ENCODE measurements around the gene SEC11A. TPM values are rescaled to one million over a fixed set of nuclear protein-coding genes. Genes with fewer than 3 reads are reported as not detected.
"Not testable (repeated sequence)": the region's sequence is repeated elsewhere in the genome, so short reads cannot be mapped to it uniquely, and the experiment has no call there.

Gene SEC11A
- 82.5 TPM for total RNA-seq
- long read RNA-seq, transcript SEC11A-209 (7 exons, 1,089 nt): minor isoform, 12 of 42 reads
- long read RNA-seq, transcript SEC11A-201 (6 exons, 1,656 nt): major isoform, 22 of 42 reads
- long read RNA-seq, partial matches to known transcripts: 1 of 42 reads
- long read RNA-seq, other reads (novel, unspliced or antisense): 4 of 42 reads

GRCh38 chr15:84716036-84716732 lies at the start of gene SEC11A:
Gene SEC11A, minus strand, starts transcription at chr15:84716139. Its CDS starts 64 bp downstream, at chr15:84716075.
- intact Hi-C loops (cut with DNase I): no loop called here
- ATAC-seq (ENCODE audit: poor library complexity): peak; percentile 99

DNA sequence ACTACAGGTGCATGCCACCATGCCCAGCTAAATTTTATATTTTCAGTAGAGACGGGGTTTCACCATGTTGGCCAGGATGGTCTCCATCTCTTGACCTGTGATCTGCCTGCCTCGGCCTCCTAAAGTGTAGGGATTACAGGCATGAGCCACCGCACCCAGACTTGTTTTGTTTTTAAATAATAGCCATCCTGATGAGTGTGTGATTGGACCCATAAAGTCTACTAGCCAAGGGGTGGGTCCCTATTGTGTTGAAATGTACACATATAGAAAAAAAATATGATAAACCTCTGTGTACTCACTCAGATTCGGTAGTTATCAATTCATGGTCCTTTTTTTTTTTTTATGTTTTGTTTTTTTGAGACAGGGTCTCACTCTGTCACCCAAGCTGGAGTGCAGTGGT lies 49.7 kb upstream of the SEC11A start:
- ATAC-seq (ENCODE audit: poor library complexity) (no peak), DNase-seq (no peak)
- intact Hi-C loops (cut with DNase I): no loop called here

More at GRCh38 chr15:84716036-84716732, at the start of gene SEC11A:
- DNase-seq: peak; percentile 97

GRCh38 chr15:84764989-84765388 lies 49.0 kb upstream of the SEC11A start:
- no peak for ATAC-seq (ENCODE audit: poor library complexity)
- intact Hi-C loops (cut with DNase I): no loop called here
- DNase-seq: no peak

- intact Hi-C loops (cut with DNase I): no loop called here
- no peak for ATAC-seq (ENCODE audit: poor library complexity)
- DNase-seq: no peak
These were observed 48.6 kb upstream of the SEC11A start for GRCh38 chr15:84764585-84764984.

- intact Hi-C loops (cut with DNase I): no loop called here
- ATAC-seq (ENCODE audit: poor library complexity) (no peak), DNase-seq (no peak)
These were observed 47.1 kb upstream of the SEC11A start for GRCh38 chr15:84762840-84763572.

GRCh38 chr15:84761607-84762131 lies 45.7 kb upstream of the SEC11A start:
- ATAC-seq (ENCODE audit: poor library complexity): no peak
- DNase-seq: no peak
- intact Hi-C loops (cut with DNase I): no loop called here

GRCh38 chr15:84760219-84760618 lies 44.3 kb upstream of the SEC11A start:
- intact Hi-C loops (cut with DNase I): no loop called here
- ATAC-seq (ENCODE audit: poor library complexity) (no peak), DNase-seq (no peak)

- intact Hi-C loops (cut with DNase I): no loop called here
- ATAC-seq (ENCODE audit: poor library complexity) (no peak), DNase-seq (no peak)
These were observed 43.1 kb upstream of the SEC11A start for GRCh38 chr15:84759018-84759417.

DNA sequence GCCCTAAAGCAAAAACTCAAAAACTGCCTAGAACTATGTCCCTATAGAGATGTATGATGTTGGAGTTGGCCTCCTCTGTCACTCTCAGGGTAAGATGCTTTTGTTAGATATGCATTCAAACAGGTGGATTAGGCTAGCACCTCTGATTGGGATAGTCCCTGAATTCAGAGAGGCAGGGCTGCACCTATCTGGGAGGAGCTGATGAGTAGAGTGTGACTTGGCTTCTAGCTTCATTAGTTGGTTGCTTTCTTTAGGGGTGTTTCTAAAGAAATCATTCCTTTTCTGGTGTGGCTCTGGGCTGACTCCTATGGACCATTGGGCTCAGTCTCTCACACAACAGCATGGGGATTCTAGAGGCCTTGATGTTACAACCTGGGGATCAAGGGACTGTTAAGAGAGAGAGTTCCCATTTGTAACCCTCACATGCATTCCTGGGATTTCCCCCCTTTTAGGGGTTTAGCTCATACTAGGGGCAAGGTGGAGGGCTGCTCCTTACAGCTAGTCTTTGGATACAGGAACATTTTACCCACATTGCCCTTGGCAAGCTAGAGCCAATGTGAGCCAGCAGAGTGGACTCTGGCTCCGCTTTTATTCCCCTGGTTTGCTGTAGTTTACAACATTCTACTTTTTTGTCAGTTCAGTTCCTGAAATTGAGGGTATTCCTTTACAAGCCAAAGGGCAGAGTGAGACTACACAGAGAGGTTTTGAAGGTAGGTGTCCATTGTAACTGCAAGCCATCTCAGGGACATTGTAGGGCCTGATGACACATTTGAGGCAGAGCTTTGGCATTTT lies 40.0 kb upstream of the SEC11A start:
- DNase-seq: no peak
- intact Hi-C loops (cut with DNase I): no loop called here
- no peak for ATAC-seq (ENCODE audit: poor library complexity)

GRCh38 chr15:84754889-84755288 lies 39.0 kb upstream of the SEC11A start:
- ATAC-seq (ENCODE audit: poor library complexity); intact Hi-C loops (cut with DNase I); DNase-seq: not testable (repeated sequence)

DNA sequence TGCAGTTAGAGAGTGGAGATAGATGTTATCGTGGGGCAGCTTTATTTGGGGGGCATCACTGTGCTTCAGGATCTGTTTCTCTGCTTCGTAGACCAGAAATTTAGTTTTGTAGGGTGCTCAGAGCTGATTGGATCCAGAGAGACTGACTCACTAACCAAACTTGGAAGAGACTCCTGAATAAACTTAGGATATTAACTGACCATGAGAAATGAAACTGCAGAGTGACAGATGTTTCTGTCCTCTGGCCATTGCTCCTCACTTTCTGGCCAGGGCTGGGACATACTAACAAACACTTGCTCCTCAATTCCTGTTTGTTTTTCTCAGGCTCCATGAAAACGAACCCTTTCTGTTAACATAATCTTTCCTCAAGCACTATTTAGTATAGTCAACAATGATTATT lies 36.8 kb upstream of the SEC11A start:
- ATAC-seq (ENCODE audit: poor library complexity): no peak
- intact Hi-C loops (cut with DNase I): no loop called here
- no peak for DNase-seq

GRCh38 chr15:84752195-84752594 lies 36.3 kb upstream of the SEC11A start:
- intact Hi-C loops (cut with DNase I): no loop called here
- no peak for DNase-seq
- ATAC-seq (ENCODE audit: poor library complexity): no peak

DNA sequence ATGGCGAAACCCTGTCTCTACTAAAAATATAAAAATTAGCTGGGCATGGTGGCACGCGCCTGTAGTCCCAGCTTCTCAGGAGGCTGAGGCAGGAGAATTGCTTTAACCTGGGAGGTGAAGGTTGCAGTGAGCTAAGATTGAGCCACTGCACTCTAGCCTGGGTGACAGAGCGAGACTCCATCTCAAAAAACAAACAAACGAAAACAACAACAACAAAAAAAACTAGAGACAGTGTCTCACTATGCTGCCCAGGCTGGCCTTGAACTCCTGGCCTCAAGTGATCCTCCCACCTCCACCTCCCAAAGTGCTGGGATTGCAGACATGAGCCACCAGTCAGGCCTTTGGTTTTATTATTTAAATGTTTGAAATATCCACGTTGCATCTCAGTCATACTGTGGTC lies 35.8 kb upstream of the SEC11A start:
- intact Hi-C loops (cut with DNase I); DNase-seq; ATAC-seq (ENCODE audit: poor library complexity): not testable (repeated sequence)

DNA sequence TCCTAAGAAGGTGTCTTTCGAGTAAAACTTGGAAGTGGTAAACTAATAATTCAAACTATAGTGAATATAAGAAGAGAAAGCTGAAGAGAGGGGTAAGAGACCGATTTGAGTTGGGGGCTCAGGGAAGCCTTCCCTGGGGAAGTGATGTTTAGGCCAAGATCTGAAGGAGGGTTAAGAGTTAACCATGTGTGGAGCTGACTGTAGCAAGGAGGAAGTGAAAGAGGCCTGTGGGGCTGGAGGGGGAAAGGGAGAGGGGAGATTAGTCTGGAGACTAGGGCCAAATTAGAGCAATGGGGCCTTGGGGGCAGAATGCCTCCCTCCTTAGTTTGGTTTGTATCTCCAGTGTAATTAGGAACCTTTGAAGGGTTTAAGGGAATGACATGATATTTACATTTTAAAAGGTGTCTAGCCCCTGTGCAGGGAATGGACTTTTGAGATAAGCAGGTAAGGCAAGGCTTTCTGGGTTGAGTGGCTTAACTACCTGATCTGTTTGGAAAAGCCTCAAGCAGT lies 34.7 kb upstream of the SEC11A start:
- DNase-seq (no peak), ATAC-seq (ENCODE audit: poor library complexity) (no peak)
- intact Hi-C loops (cut with DNase I): no loop called here

DNA sequence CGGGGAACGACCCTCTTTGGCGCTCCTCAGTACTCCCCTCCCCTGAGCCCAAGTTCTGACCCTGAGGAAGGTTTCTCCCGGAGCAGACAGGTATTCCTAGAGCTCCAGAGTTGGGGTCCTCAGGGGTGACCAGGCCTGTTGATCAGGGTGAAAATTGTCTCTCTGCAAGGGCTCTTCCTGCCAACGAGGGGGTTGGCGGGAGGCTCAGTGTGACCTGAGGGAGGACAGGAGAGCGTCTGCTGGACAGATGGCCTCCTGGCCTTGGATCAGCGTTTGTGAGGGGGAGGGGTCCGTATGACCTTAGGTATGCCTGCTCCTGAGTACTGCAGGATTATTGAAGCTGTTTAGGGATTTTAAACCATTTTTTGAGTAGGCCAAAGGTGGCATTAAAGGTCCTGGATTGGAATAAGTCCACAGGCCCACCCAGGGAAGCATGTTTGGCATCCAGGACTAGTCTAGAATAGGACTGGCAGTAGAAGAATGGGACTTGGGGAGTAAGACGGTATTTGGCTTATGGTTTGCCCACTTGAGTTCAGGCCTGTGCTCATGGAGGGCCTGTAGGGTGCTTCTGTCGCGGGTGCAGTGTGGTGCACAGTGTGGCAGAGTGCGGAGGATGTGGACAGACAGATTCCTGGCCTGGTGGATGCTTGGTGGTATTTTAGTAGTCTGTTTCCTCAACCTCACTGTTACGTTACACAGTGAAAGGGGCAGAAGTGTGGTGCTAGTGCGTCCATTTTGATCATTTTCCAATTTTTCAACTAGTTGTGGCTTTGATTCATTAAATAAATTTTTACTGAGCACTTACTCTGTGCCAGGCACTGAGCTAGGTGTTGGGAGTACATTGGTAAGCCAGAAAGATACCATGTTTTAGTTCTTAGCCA lies 33.4 kb upstream of the SEC11A start:
- ATAC-seq (ENCODE audit: poor library complexity) (peak; percentile 17), DNase-seq (peak; percentile 48)
- intact Hi-C loops (cut with DNase I): no loop called here

DNA sequence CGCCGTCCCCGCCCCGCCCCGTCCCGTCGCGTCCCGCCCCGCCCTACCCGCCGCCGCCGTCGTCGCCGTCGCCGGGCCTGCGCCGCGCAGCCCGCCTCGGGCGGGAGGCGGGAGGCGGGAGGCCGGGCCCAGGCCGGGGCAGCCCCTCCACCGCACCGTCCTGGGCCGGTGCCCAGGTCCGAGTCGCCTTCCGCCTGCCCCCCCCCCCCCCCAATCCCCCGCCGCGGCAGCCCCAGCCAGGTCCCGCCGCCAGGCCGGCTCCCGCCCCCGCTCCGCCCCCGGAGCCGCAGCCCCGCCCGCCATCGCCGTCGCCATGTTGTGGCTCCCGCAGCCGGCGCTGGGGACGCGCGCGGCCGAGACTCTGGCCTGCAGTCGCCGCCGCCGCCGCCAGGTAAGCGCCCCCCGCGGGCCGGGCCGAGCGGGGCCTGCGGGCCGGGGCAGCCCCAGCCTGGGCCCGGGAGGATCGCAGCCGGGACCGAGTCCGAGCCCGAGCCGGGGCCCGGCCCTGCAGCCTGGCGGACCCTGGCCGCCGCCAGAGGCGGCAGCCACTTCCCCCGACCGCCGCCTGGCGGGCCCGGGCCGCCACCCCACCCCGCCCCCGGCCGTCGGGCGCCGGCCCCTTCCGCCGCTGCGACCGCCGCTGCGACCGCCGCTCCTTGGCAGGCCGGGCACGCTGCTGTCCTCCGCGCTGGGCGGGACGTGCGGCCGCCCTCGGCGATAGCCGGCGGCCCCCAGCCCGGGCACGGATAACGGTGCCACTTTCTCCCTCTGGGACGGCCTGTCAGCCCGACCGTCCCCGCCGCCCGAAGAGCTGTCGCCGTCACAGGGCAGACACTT lies 32.6 kb upstream of the SEC11A start, which contains the start of gene ZNF592:
Gene ZNF592, plus strand, starts transcription at position 319 of the 837 bp plus-strand sequence. CDS start 34,084 bp downstream, outside the sequence.
- peak; percentile 92 for DNase-seq
- intact Hi-C loops (cut with DNase I): no loop called here
- peak; percentile 83 for ATAC-seq (ENCODE audit: poor library complexity)
